HG03565 (cell line): ENCODE measurements around the gene ACOXL.

Experiments used
- ATAC-seq: cut with Tn5 transposase; IDR thresholded peaks from one replicate; pipeline ENCODE4 v1.9.1; 2021; ENCODE audit warnings: mild to moderate bottlenecking, moderate library complexity; ENCODE audit not compliant: unreplicated experiment

ACOXL gene

DNA sequence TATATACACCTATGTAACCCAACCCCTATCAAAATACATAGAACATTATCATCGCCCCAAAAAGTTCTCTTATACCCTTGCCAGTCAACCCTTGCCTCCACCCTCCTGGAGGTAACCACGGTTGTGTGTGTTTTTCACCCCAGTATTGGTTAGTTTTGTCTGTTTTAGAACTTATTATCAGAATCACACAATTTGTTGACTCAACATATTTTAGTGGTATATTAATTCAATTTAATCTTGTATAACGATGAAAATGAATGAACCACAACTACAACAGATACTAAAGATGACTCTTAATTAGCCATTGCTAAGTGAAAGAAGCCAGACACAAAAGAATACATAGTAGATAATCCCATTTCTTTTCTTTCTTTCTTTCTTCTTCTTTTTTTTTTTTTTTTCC is 19.3 kb downstream of the ACOXL start:
- ATAC-seq: no peak

- ATAC-seq: no peak
Observed at GRCh38 chr2:110752871-110753270, 20.5 kb downstream of the ACOXL start.

GRCh38 chr2:110755491-110756078 is 23.2 kb downstream of the ACOXL start:
- no peak for ATAC-seq

GRCh38 chr2:110759411-110759810 is 27.0 kb downstream of the ACOXL start:
- ATAC-seq: no peak

DNA sequence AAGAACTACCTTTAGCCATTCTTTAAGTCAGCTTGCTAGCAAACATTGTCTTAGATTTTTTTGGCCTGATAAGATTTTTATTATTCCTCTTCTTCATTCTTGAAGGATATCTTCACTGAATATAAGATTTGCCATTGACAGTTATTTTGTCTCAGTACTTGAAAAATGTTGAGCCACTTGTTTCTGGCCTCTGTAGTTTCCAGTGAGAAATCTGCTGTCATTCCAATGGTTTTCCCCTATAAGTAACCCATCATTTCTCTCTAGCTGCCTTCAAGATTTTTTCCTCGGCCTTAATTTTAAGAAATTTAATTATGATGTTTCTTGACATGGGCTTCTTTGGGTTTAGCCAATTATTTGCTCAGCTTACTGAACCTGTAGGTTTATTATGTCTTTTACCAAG is 32.6 kb downstream of the ACOXL start:
- no peak for ATAC-seq

- ATAC-seq: no peak
Observed at GRCh38 chr2:110766291-110766690, 33.9 kb downstream of the ACOXL start.

GRCh38 chr2:110768591-110768990 is 36.2 kb downstream of the ACOXL start:
- no peak for ATAC-seq

DNA sequence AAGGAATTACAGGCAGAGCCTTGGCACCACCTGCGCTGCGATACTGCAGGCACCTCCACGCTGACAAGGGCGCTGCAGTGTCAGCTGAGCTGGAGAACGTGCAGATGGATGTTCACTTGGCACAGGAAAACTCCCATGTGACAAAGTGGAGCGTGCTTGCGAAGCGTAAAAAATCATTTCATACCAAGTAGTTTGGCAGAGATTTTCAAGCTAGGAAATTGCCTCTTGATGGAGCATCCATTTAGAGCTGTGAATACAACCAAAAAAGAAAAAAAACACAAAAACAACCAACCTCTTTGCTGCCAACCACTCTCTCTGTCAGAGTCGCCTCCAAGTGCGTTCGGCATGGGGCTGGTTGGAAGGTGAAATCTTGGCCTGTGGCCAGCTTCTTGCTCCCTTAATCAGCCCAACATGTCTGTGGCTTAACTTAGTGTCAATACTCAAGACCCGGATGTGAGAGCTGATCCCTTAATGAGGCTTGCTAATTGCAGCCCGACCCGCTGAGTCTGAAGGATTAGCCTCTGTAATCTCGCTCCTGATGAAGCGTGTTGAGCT is 38.1 kb downstream of the ACOXL start:
- no peak for ATAC-seq

DNA sequence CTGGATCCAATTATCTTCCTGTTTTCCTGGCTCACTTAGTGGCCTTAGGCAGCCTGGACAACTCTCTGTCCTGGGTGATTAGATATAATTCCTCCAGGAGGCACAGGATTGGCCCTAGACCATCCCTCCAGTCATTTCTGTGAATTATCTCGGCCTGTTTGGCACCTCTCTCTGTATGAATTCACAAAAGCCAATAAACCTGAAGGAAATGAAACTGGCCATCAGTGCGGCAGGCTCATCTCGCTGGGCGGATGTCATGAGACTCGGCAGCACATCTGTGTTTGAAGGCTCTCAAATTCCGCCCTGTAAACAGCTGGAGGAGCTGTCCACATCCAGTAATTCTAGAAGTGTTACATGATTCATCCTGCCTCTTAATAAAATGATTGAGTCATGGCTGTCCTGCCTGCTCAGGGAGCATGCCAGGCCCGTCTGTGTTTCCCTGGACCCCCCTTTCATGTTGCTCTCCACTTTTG is 38.6 kb downstream of the ACOXL start:
- ATAC-seq: no peak

DNA sequence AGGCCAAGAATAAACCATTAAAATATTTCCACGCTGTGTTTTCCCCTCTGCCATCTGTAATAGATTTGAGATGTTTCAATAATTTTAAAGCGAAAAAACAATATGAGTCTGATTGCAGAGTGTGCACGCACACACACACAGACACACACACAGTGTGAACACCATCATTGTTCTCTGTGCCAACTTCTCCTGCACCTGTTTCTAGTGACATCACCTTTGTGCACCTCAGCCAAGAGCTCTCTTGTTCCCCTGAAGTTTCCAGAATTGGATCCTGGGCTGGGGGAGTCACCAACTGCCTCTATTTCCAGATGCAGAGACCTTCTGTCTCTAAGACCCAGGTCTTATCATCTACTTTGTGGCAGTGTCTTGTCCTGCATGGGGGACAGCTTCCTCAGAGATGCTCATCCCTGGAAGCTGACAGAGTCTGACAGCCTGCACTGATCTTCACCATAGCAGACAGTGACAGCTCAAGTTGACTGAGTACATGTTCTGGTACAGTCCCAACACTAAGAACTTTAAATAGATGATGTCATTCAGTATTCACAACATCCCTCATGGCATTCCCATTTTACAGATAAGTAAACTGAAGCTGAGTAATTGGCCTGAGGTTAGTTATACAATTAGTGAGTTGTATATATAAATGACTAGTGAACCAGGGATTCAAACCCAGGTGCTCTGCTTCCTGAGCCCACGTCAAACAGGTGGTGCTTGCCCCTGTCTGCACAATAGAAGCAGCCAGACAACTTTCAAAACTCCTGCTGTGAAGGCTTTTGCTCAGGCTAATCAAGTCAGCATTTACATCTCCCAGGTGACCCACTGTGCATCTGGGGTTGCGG is 39.4 kb downstream of the ACOXL start:
- no peak for ATAC-seq

DNA sequence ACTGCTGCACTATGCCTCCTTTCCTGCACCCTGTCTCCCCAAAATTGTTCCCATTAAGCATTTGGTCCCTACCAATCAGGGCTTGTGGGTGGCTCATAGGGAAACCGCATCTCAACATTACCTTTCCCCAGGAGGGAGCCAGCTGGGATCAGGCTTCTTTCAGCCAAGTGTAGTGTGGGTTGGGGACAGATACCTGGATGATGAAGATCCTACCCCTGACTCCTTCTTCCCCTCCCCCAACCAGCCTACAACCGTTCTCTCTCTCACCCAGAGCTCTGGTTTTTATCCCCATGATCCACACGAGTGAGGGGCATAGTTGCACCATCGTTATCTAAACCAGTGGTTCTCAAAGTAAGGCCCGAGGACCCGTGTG is 40.0 kb downstream of the ACOXL start:
- no peak for ATAC-seq

GRCh38 chr2:110773401-110773921 is 41.1 kb downstream of the ACOXL start:
- ATAC-seq: no peak

DNA sequence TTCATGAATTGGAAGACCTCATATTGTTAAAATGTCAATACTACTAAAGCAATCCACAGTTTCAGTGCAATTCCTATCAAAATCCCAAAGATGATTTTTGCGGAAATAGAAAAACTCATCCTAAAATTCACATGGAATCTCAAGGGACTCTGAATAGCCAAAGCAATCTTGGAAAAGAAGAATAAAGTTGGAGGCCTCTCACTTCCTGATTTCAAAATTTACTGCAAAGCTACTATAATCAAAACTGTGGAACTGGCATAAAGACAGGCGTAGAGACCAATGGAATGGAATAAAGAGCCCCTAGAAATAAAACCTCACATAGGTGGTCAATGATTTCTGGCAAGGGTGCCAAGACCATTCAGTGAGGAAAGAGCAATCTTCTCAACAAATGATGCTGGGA is 42.3 kb downstream of the ACOXL start:
- no peak for ATAC-seq

- ATAC-seq: no peak
Observed at GRCh38 chr2:110777531-110778311, 45.3 kb downstream of the ACOXL start.

DNA sequence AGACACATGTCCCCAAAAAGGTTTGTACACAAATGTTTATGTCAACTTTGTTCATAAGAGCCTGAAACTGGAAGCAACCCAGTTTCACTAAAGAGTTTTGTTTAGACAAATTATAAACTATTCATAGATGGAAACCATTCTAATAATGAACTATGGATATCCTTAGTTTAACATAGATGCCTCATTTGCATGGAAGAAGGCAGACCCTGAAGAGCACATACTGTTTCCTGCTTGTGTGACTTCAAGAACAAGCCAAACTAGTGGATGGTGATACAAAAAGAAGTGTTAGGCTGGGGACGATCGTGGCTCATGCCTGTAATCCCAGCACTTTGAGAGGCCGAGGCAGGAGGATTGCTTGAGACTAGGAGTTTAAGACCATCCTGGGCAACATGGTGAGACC is 48.1 kb downstream of the ACOXL start:
- no peak for ATAC-seq

- ATAC-seq: no peak
Observed at GRCh38 chr2:110783196-110783873, 51.0 kb downstream of the ACOXL start.

- no peak for ATAC-seq
Observed at GRCh38 chr2:110784047-110784631, 51.8 kb downstream of the ACOXL start.

DNA sequence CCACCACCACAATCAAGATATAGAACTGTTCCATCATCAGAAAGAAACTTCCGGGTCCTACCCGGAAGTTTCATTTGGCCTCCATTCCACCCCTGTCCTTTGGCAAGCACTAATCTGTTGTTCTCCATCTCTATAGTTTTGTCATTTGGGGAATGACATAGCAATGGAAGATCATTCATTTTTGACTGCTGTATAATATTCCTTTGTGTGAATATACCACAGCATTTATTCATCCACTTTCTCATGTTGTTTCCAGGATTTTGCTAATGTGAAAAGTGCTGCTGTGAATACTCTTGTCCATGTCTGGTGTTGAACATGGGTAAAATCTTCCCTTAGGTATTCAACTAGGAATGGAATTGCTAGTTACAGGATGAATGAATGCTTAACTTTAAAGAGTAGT is 53.1 kb downstream of the ACOXL start:
- ATAC-seq: no peak

GRCh38 chr2:110788976-110789375 is 56.6 kb downstream of the ACOXL start:
- no peak for ATAC-seq

- no peak for ATAC-seq
Observed at GRCh38 chr2:110789706-110790105, 57.3 kb downstream of the ACOXL start.
